Keratinocyte (primary cell): Measurements from ENCODE around the gene WDPCP. TPM values are rescaled to one million over a fixed set of nuclear protein-coding genes. Genes with fewer than 3 reads are reported as not detected.

Experiments used
- DNase-seq: peaks from one replicate; pipeline ENCODE4 v3.0.0-alpha.2; 2011; ENCODE audit warnings: low read depth, missing footprints, low spot score
- FAIRE-seq: peaks from 2 replicates; lab custom pipeline; 2011; peaks lifted over from hg19 to GRCh38; lab: Jason Lieb, UNC
- H2AFZ ChIP-seq: 2 replicates; pipeline ENCODE4 v1.6.0; 2012; ENCODE audit warnings: low read length, control low read depth, inconsistent platforms; ENCODE audit not compliant: control insufficient read depth
- H3K27ac ChIP-seq: 2 replicates; pipeline ENCODE4 v1.5.1; 2011; ENCODE audit warnings: low read length; ENCODE audit not compliant: control insufficient read depth, insufficient read depth
- H3K27me3 ChIP-seq: 3 replicates; pipeline ENCODE4 v1.6.0; 2011; ENCODE audit warnings: low read length; ENCODE audit not compliant: control insufficient read depth, insufficient read depth; ENCODE audit errors: extremely low read depth
- H3K36me3 ChIP-seq, 2 experiments: 2 replicates in 1 of 2; 3 replicates in 1 of 2; pipeline ENCODE4 v1.5.1; 2011; ENCODE audit warnings: low read length in 2 of 2, mild to moderate bottlenecking in 1 of 2; ENCODE audit not compliant: control insufficient read depth in 2 of 2, insufficient read depth in 2 of 2; ENCODE audit errors: extremely low read depth in 1 of 2
- H3K4me1 ChIP-seq: 3 replicates; pipeline ENCODE4 v1.5.1; 2011; ENCODE audit warnings: low read length; ENCODE audit not compliant: control insufficient read depth, insufficient read depth; ENCODE audit errors: extremely low read depth
- H3K4me2 ChIP-seq: 3 replicates; pipeline ENCODE4 v1.6.0; 2011; ENCODE audit warnings: low read depth, low read length; ENCODE audit not compliant: control insufficient read depth, insufficient read depth; ENCODE audit errors: extremely low read depth
- H3K4me3 ChIP-seq, 3 experiments: fragments of 200-600 bp in 1 of 3; sonication (generic) in 1 of 3; 2 replicates in 2 of 3; 3 replicates in 1 of 3; pipeline ENCODE4 v1.5.1; 2011 to 2016; ENCODE audit warnings: low read length in 3 of 3, mild to moderate bottlenecking in 3 of 3, control low read depth in 2 of 3, inconsistent platforms in 1 of 3, low read depth in 1 of 3, mixed read lengths in 1 of 3, mixed run types in 1 of 3, moderate library complexity in 1 of 3; ENCODE audit not compliant: control insufficient read depth in 2 of 3, insufficient read depth in 2 of 3; ENCODE audit errors: extremely low read depth in 1 of 3
- H3K79me2 ChIP-seq: 2 replicates; pipeline ENCODE4 v1.6.0; 2012; ENCODE audit warnings: low read length; ENCODE audit not compliant: control insufficient read depth, insufficient read depth
- H3K9ac ChIP-seq: 3 replicates; pipeline ENCODE4 v1.6.0; 2011; ENCODE audit warnings: low read length; ENCODE audit not compliant: control insufficient read depth, insufficient read depth; ENCODE audit errors: extremely low read depth
- H3K9me1 ChIP-seq: 3 replicates; pipeline ENCODE4 v1.6.0; 2011; ENCODE audit warnings: low read length; ENCODE audit not compliant: control insufficient read depth, insufficient read depth; ENCODE audit errors: extremely low read depth
- H3K9me3 ChIP-seq: 2 replicates; pipeline ENCODE4 v1.5.1; 2012; ENCODE audit warnings: low read depth, low read length; ENCODE audit not compliant: control insufficient read depth
- H4K20me1 ChIP-seq: 3 replicates; pipeline ENCODE4 v1.6.0; 2011; ENCODE audit warnings: low read length; ENCODE audit not compliant: control insufficient read depth, insufficient read depth; ENCODE audit errors: extremely low read depth
- CTCF ChIP-seq, 3 experiments: IDR thresholded peaks in 1 of 3; conservative IDR thresholded peaks in 1 of 3; optimal IDR thresholded peaks in 1 of 3; 2 replicates in 2 of 3; 3 replicates in 1 of 3; pipeline versions ENCODE3 to v1.5.1; 2011; ENCODE audit warnings: low read length in 3 of 3, mild to moderate bottlenecking in 3 of 3, moderate library complexity in 2 of 3, control low read depth in 1 of 3, inconsistent platforms in 1 of 3; ENCODE audit not compliant: insufficient read depth in 2 of 3; ENCODE audit errors: extremely low read depth in 1 of 3
- EZH2 ChIP-seq: IDR thresholded peaks from one replicate; pipeline ENCODE4 v1.6.1; 2012; ENCODE audit warnings: inconsistent platforms, mild to moderate bottlenecking, low read length, moderate library complexity
- dilution Hi-C: fragments of 300-500 bp; cut with MboI; formaldehyde crosslinking; loops from one replicate; pipeline ENCODE4 v1.7.0; 2020; ENCODE audit warnings: low sequenced_read_pairs; ENCODE audit not compliant: extremely low pct_ligation_motif_present
- polyA plus RNA-seq, 5 experiments: library from polyadenylated mRNA; depleted of rRNA in 3 of 5; stranded (reverse) in 3 of 5; stranded (forward) in 1 of 5; unstranded in 1 of 5; fragments of >200 nt; gene quantifications; 1 replicate in 1 of 5; 2 replicates in 3 of 5; 3 replicates in 1 of 5; pipeline versions ENCODE4 v1.2.1 to v1.2.3, GENCODE V29; 2011 to 2012; ENCODE audit warnings: missing spikeins in 2 of 5, low read depth in 1 of 5, low replicate concordance in 1 of 5

WDPCP gene
- polyA plus RNA-seq, 1 donor (not counting 4 experiments of a cell fraction or from before 2014, with no cell fraction given) = 2.9 TPM

- H3K9ac ChIP-seq = no peak overlapping the region
- no peaks in the 10 kb centered on the region for H3K4me1 ChIP-seq
- H3K4me2 ChIP-seq = no peak overlapping the region
- H2AFZ ChIP-seq = no peak overlapping the region
- FAIRE-seq = no peak
- H3K9me1 ChIP-seq = no peaks in the 10 kb centered on the region
- no peaks in the 10 kb centered on the region for H3K36me3 ChIP-seq
- H3K9me3 ChIP-seq = no peaks in the 10 kb centered on the region
- no peaks in the 10 kb centered on the region for H3K27me3 ChIP-seq
- dilution Hi-C loops = no loop called here
- TF ChIP-seq EZH2 (no peak), CTCF (optimal IDR thresholded peaks at IDR 0.05 in 1 of 3, IDR thresholded peaks at IDR 0.05 in 1 of 3, conservative IDR thresholded peaks at IDR 0.05 in 1 of 3; ENCODE audit: extremely low read depth in 1 of 3, insufficient read depth in 2 of 3, low read length in 3 of 3) (no peak)
- no peak overlapping the region for H3K4me3 ChIP-seq
- no peak for DNase-seq
- no peak overlapping the region for H3K27ac ChIP-seq
- H4K20me1 ChIP-seq = no peaks in the 10 kb centered on the region
- no peaks in the 10 kb centered on the region for H3K79me2 ChIP-seq
Observed at GRCh38 chr2:63192169-63192888, 395.9 kb downstream of the WDPCP start.

DNA sequence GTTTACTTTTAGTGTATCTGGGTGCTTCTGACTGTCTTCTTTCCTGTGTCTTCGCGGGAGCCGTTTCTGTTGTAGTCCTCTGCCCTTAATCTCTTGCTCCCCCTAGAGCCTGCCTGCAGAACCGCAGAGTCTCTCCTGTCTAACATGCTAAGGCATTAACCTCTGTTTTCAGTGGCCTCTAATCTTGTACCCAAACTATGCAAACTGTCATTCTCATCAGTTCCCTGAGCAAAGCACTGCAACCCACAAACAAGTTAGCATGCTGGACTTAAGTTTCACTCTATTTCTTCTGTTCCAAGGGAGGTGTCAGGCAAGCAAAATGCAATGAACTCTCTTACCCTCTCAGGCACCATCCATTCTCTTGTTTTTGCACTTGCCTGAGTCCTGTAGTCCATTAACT is 399.3 kb downstream of the WDPCP start:
- peak; percentile 89 for FAIRE-seq
- dilution Hi-C loops = no loop called here
- no peak overlapping the region for H3K4me3 ChIP-seq
- H3K4me2 ChIP-seq = peak overlapping the region; percentile 30
- no peak for DNase-seq
- H3K9me3 ChIP-seq = no peaks in the 10 kb centered on the region
- no peaks in the 10 kb centered on the region for H3K79me2 ChIP-seq
- H2AFZ ChIP-seq = peak overlapping the region; percentile 63
- no peaks in the 10 kb centered on the region for H3K27me3 ChIP-seq
- no peak overlapping the region for H3K9ac ChIP-seq
- H4K20me1 ChIP-seq = no peaks in the 10 kb centered on the region
- H3K9me1 ChIP-seq = no peaks in the 10 kb centered on the region
- H3K27ac ChIP-seq = no peak overlapping the region
- H3K4me1 ChIP-seq = no peaks in the 10 kb centered on the region
- TF ChIP-seq CTCF (optimal IDR thresholded peaks at IDR 0.05 in 1 of 3, IDR thresholded peaks at IDR 0.05 in 1 of 3, conservative IDR thresholded peaks at IDR 0.05 in 1 of 3; ENCODE audit: extremely low read depth in 1 of 3, insufficient read depth in 2 of 3, low read length in 3 of 3) (peak; percentile 79 to 89 (median 85)), EZH2 (no peak)
- H3K36me3 ChIP-seq = no peaks in the 10 kb centered on the region
